Activated naive CD4-positive, alpha-beta T cell (primary cell): ENCODE data around the gene LIN52.

Experiments
- DNase-seq, 4 experiments: peaks; one replicate each; lab custom pipeline; 2025; lab: John Stamatoyannopoulos, UW

LIN52 gene

DNA sequence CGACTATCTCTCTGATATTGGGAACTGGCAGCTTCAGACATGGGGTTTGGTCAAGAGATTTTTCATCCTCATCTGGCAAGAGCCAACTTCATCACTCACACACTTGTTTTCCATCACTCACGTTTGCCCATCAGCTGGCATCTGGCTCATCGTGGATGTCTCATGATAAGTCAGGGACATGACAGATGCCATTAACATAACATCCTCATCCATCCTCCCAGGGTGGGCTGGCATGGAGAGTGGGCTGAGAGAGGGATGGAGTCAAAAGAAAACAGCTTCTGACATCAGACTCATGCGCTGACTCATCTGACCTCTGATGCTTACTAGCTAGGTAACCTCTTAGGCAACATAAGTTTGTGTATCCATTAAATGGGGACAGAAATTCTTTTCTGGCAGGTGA is 152.7 kb downstream of the LIN52 start:
- no peak for DNase-seq

DNA sequence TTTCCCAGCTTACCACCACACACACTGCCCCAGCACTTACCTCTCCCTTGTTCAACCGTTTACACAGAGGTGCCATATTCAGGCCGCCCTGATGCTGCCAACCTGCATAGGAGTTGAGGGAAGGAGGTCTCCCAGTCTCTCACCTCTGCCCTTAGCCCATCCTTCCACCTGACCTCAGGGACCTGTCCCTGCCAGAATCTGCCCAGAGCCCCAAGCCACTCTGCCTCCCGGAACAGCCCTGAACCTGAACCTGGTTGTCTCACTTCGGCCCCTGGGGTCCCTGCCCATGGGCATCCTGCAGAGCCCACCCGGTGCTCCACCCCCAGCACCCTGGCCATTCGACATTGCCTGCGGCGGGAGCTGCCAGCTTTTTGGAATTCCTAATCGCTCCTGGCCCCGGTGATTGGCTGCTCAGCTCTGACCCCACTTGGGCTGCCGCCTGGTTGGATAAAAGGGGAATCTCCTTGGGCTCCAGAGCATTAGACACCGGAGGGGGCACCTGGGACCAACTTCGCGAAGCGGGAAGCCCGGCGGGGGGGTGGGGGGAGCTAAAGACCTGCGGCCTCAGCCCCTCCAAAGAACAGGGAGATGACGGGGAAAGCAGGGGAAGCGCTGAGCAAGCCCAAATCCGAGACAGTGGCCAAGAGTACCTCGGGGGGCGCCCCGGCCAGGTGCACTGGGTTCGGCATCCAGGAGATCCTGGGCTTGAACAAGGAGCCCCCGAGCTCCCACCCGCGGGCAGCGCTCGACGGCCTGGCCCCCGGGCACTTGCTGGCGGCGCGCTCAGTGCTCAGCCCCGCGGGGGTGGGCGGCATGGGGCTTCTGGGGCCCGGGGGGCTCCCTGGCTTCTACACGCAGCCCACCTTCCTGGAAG is 154.5 kb downstream of the LIN52 start, which contains the start of gene VSX2:
Gene VSX2, plus strand, starts transcription at position 476 of the 874 bp plus-strand sequence. Its CDS starts 113 bp downstream, at position 589.
- DNase-seq = no peak

DNA sequence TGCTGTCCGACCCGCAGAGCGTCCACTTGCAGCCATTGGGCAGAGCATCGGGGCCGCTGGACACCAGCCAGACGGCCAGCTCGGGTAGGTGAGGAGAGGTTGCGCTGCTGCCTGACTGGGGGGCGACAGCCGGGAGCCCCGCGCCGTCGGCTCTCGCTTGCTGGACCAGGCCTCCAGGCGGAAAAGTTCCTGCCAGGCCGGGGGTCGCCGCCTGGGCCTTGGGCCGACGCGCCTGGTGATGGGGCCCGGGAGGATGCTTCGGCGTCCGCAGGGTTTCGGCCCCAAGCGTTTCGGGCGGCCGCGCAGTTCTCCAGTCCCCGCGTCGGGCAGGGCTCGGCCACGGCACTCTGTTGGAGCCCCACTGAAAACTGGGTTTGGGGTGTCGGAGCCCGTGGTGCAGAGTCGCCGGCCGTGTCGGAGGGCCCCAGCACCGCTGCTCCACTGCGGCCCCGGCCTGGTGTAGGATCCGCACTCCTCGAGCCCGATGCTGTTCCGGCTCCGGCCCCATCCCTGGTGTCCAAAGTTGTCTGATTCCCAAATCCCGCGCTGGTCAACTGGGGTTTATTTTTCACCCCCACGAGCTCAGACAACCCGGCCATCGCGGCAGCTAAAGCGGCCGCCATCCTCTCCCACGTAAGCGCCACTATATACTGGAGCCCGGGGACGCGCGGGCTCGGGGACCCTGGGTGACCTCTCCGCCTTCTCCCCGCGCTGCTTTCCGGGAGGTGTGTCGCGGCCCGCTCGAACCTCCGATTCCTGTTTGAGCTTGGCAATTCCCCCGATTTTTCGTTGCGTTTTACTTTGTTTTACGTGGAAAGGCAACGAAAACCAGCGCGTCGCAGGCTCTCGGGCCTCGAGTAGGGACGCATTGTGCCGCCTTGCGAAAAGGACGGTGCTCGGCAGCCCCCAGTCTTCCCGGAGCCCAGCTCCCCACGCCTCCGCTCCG is 155.4 kb downstream of the LIN52 start:
- no peak for DNase-seq

DNA sequence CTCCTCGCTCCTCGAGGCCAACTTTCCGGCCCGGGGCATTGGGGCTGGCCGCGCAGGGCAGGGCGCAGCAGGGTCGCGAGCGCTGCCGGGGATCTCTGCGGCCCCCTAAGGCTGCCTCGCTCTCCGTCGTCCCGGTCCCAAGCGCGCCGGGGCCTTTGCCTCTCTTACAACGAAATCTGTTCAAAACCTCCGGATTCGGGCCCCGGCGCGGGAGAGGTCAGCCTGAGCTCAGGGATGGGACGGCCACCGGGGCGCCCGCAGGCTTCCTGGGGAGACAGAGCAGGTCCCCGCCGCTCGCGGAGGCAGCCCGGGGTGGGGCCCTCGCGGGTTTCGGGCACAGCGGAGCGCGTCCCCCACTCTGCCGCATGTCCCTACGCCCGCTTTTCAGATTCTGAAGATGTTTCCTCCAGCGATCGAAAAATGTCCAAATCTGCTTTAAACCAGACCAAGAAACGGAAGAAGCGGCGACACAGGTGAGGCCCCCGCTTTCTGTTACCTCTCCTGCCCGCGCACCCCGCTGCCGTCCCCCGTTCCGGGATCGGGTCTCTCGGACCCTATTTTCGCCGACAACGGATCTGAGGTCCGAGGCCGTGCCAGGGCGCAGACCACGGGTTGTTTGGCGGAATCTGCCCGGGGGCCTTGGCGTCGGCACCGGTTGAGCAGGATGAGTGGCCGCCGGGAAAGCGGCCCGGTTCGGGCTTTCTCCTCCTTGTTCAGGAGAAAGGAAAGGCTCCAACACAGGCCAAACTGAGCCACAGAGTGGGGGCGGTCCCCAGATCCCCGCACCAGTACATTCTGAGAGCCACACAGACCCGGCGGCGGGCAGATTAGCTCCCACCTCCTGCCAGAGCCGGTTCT is 156.3 kb downstream of the LIN52 start:
- DNase-seq = no peak

DNA sequence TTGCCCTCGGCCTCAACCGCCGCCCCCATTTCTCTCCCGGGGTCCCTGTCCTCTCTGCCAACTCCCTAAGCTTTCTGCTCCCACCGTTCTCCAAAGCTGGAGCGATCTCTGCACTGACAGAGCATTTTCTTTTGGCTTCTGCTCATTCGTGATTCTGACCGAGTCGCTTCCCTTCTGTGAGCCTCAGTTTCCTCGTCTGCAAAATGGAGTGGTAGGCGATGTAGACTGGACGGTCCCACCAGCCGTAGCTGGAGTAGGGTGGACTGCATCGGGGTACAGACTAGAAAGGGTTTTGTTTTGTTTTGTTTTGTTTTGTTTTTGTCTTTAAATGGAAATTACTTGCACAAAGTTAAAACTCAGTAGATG is 156.9 kb downstream of the LIN52 start:
- no peak for DNase-seq

DNA sequence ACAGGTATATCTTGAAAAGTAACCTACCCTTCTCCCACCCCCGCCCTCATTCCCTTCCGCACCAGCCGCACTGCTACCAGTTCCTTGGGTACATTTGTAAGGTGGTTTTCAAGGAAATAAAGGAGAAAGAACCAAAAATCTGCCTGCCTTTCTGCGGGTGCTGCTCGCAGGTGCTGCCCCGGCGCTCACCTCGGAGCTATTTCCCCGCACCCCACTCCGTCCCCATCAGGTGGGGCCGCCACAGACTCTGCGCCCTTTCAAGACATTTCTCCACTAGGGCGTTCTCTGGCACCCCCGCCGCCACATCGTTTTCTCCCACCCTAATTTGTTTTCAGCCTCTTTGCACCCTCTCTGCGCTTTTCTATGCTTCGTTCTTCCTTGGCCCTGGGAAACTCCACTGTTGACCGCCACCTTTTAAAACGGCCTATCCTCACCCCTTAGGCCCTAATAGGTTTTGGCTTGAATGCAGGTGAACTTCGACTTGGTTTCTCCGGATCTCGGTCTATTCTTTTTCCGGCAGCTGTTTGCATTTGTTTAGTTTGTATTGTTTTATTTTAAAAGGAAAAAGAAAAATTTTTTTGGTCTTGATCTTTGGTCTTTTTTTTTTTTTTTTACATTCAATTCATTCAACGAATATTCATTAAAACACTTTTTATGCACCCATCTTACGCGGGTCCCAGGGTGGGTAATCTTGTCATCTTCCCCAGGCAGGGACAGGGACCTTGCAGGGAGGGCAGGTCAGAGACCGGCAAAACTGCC is 157.4 kb downstream of the LIN52 start:
- DNase-seq = no peak

DNA sequence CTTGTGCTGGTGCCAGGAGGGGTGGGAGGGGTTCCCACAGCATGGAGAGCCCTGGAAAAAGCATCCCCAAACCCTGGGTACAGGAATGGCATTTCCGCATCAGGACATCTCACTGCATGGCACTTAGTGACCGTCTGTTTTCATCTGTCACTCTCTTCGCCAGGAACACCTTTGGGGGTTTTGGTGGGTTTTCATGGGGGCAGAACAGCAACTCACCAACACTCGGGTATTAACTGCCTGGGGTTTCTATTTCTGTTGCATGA is 158.0 kb downstream of the LIN52 start:
- DNase-seq = no peak

DNA sequence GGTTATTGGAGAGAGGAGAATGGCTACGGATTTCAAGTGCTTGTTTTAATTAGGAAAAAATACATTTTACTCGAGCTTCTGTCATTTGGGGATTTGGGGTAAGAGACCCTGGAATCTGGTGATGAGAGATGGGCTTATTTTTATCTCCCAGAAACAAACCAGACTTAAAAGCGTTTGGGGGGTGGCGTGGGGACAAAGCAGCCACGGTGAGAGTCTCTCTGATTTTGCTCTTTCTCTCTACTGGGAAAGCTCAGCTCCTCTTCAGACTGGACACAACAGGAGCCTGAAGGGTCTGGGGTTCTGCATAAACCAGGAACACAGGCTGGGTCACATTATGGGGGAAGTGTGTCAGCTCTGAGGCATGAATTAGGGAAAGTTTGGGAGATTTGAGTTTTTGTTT is 158.3 kb downstream of the LIN52 start:
- DNase-seq = no peak

DNA sequence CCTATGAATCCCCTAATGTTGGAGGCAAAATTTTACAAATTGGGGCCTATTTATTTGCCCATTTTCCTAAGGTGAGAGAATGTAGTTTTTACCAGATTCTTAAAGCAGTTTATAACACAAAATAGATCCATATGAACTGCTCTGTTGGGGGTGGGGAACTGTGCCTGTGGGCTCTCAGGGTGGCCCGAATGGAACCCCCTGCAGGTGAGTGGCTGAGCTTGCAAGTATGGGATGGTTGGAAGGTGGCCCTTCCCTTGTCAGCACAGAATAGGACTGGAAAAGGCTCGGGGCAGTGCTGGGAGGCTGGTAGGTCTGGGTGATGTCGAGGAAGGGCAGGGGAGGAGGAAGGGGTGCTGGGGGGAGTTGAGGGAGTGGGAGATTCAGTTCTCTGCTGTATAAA is 159.4 kb downstream of the LIN52 start:
- DNase-seq = no peak

DNA sequence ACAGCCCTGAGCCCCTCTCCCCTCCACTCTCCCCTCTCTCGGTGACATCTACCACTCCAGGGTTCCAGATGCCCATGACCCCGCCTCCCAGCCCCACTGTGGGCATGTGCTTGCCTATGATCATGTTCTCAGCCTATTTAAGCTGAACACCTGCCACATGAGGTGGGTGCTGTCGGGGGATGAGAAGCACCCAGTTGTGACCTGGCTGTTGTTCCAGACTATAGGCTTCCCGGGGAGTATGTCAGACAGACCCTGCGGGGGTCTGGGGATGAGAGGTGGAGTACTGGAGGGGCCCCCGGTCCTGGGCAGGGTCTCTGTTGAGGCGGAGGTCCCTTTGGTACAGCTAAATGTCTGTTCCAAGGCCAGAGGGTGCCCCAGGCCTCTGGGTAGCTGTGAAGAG is 160.5 kb downstream of the LIN52 start:
- no peak for DNase-seq

DNA sequence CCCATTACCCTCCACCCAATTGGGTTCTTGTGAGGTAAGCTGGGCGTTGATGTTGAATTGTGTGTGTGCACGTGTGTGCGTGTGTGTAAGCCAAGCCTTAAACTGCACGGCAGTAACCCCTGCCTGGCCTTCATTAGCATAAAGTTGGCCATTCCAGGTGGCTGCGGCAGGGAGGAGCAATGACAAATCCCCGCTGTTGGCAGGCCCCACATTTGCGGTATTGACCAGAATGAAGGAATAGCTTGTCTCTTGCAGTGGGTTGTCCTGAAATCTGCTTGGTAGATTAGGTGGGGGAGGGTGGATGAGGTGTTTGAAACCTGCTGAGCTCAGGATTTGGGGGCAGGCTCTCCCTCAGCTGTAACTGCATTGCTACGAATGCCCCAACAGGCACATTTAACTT is 161.8 kb downstream of the LIN52 start:
- DNase-seq = no peak

DNA sequence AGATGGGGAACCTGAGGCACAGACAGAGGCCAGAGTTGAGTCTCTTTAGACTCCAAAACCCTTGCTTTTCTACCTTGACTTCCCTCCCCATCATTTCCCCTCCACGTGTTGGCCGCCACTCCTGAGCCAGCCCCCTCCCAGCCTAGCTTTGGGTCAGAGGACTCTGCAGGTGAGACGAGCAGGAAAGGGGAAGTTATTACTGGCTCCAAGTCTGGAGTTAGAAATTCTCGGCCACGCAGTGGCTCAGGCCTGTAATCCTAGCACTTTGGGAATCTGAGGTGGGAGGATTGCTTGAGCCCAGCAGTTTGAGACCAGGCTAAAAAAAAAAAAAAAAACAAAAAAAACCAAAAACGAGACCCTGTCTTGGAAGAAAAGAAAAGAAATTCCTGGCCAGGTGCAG is 163.3 kb downstream of the LIN52 start:
- no peak for DNase-seq

DNA sequence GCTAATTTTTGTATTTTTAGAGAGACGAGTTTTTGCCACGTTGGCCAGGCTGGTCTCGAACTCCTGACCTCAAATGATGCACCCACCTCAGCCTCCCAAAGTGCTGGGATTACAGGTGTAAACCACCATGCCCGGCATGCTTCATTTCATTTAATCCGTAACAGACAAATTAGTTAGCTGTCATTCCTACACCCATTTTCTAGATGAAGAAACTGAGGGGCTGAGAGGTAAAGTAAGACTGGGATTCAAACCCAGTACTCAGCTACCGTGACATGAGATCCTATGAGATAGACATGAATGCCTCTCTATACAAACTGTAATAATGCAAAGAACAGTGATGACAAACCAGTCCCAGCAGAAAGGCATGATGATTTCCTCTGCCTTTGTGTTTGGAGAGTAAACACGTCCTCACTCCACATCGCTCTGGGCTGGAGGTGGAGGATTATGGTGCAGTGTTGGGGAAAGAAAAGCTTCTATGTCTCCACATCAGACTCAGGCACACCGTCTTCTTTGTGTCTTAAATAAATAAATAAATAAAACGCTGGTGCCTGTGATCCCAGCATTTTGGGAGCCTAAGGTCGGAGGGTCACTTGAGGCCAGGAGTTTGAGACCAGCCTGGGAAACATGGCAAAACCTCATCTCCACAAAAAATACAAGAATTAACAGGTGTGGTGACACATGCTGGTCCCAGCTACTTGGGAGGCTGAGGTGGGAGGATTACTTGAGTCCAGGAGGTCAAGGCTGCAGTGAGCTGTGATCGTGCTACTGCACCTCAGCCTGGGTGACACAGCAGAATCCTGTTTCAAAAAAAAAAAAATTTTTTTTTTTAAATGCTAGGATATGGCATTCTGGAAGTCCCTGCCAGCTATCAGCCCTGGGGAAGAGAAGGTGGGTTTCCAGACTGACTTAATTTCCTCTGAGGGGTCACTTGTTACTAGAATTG is 164.9 kb downstream of the LIN52 start:
- DNase-seq = no peak
